Measurements from ENCODE around the gene SFTA2. TPM values are rescaled to one million over a fixed set of nuclear protein-coding genes. Genes with fewer than 3 reads are reported as not detected.

SFTA2 gene
- total and polyA plus RNA-seq, 2 of the 8 experiments (the other 6 are each of a cell fraction or from before 2014, with no cell fraction given) = not detected

- TF ChIP-seq ATF2 (IDR thresholded peaks at IDR 0.05; ENCODE audit: low read length) = no peak
- TF ChIP-seq MAFK (IDR thresholded peaks at IDR 0.05; ENCODE audit: low read depth, low read length) = no peak
- TF ChIP-seq RFX5 (IDR thresholded peaks at IDR 0.05; ENCODE audit: borderline replicate concordance, low read depth, low read length) = no peak
- no peak for TF ChIP-seq HDAC2 (IDR thresholded peaks at IDR 0.05; ENCODE audit: borderline replicate concordance in 1 of 2, low read depth in 2 of 2, low read length in 2 of 2)
- peak; percentile 93 for TF ChIP-seq TEAD4 (IDR thresholded peaks at IDR 0.05; ENCODE audit: low read depth, low read length)
- TF ChIP-seq, protein P1, sequence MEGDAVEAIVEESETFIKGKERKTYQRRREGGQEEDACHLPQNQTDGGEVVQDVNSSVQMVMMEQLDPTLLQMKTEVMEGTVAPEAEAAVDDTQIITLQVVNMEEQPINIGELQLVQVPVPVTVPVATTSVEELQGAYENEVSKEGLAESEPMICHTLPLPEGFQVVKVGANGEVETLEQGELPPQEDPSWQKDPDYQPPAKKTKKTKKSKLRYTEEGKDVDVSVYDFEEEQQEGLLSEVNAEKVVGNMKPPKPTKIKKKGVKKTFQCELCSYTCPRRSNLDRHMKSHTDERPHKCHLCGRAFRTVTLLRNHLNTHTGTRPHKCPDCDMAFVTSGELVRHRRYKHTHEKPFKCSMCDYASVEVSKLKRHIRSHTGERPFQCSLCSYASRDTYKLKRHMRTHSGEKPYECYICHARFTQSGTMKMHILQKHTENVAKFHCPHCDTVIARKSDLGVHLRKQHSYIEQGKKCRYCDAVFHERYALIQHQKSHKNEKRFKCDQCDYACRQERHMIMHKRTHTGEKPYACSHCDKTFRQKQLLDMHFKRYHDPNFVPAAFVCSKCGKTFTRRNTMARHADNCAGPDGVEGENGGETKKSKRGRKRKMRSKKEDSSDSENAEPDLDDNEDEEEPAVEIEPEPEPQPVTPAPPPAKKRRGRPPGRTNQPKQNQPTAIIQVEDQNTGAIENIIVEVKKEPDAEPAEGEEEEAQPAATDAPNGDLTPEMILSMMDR (IDR thresholded peaks at IDR 0.05; ENCODE audit: control extremely low read depth in 1 of 3, insufficient read depth in 1 of 3, low read depth in 1 of 3, low read length in 3 of 3) = no peak
- TF ChIP-seq RNF2 (IDR thresholded peaks at IDR 0.05; ENCODE audit: borderline replicate concordance, low read depth, low read length, missing control alignments, poor library complexity, severe bottlenecking) = no peak
Observed at GRCh38 chr6:30885999-30886896, 45.7 kb downstream of the SFTA2 start (continued).
